Measurements from ENCODE around the gene RWDD1. TPM values are rescaled to one million over a fixed set of nuclear protein-coding genes. Genes with fewer than 3 reads are reported as not detected.

Gene RWDD1
- total and polyA plus RNA-seq, 2 of the 13 experiments (the other 11 are each of a cell fraction or from before 2014, with no cell fraction given) = 27.4 to 67.1 TPM

DNA sequence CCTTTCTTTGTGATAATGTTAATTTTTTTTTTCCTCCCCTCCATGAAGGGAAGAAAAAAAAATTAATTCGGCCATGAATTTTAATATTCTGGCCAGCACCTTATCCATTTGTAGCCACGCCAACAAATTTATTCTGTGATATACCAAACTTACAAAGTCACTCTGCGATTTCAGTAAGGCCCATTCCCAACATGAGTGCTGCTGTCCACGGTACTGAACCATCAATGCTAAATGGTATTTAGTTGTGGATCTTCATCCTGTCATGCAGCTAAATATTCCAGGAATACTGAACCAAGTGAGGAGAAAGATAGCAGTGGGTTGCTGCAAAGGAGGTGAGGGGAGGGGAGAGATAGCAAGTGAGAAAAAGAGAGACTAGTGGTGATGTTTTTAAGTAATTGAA is 25.5 kb downstream of the RWDD1 start (continued):
- TF ChIP-seq, protein P1, sequence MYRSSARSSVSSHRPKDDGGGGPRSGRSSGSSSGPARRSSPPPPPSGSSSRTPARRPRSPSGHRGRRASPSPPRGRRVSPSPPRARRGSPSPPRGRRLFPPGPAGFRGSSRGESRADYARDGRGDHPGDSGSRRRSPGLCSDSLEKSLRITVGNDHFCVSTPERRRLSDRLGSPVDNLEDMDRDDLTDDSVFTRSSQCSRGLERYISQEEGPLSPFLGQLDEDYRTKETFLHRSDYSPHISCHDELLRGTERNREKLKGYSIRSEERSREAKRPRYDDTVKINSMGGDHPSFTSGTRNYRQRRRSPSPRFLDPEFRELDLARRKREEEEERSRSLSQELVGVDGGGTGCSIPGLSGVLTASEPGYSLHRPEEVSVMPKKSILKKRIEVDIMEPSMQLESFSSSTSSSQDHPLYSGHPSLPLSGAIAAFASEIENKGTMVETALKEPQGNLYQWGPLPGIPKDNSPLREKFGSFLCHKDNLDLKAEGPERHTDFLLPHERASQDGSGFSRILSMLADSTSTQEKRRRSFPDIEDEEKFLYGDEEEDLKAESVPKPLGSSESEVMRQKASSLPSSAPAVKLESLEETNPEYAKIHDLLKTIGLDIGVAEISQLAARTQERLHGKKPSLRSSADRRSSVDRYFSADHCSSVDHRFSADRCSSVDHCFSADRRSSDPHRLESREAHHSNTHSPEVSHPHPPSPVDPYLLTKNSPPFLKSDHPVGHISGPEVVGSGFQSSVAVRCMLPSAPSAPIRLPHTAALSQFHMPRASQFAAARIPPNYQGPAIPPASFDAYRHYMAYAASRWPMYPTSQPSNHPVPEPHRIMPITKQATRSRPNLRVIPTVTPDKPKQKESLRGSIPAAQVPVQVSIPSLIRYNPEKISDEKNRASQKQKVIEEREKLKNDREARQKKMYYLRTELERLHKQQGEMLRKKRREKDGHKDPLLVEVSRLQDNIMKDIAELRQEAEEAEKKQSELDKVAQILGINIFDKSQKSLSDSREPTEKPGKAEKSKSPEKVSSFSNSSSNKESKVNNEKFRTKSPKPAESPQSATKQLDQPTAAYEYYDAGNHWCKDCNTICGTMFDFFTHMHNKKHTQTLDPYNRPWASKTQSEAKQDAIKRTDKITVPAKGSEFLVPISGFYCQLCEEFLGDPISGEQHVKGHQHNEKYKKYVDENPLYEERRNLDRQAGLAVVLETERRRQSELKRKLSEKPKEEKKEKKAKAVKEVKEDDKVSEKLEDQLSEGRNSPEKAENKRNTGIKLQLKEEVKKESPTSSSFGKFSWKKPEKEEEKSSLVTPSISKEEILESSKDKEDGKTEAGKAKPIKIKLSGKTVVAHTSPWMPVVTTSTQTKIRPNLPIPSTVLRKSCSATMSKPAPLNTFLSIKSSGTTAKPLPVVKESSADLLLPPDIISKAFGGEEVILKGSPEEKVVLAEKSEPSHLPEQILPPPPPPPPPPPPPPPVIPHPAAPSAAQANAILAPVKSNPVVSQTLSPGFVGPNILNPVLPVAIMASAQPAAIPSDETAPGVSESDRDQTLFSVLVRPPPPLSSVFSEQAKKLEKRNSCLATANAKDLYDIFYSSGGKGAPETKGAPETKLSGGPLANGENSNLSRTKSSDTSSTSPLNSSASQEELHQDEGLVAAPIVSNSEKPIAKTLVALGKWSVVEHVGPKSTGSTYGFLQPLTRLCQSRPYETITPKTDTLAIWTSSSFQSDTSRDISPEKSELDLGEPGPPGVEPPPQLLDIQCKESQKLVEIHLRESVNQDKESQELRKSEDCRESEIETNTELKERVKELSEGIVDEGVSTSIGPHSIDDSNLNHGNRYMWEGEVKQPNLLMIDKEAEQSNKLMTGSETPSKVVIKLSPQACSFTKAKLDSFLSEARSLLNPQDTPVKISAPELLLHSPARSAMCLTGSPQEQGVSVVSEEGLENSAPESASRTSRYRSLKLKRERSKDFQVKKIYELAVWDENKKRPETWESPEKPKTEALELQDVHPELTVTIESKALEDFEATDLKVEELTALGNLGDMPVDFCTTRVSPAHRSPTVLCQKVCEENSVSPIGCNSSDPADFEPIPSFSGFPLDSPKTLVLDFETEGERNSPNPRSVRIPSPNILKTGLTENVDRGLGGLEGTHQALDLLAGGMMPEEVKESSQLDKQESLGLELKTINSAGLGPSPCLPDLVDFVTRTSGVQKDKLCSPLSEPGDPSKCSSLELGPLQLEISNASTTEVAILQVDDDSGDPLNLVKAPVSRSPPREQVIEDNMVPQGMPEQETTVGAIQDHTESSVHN (CRISPR knock-in tag; IDR thresholded peaks at IDR 0.05) = no peak
- TF ChIP-seq REXO4 (CRISPR knock-in tag; IDR thresholded peaks at IDR 0.05; ENCODE audit: borderline replicate concordance) = no peak
- 0 out of 2 replicates have a peak, but pooled peaks have one; percentile 17 for TF ChIP-seq IRF2 (CRISPR knock-in tag; IDR thresholded peaks at IDR 0.05)
- TF ChIP-seq, protein P2, sequence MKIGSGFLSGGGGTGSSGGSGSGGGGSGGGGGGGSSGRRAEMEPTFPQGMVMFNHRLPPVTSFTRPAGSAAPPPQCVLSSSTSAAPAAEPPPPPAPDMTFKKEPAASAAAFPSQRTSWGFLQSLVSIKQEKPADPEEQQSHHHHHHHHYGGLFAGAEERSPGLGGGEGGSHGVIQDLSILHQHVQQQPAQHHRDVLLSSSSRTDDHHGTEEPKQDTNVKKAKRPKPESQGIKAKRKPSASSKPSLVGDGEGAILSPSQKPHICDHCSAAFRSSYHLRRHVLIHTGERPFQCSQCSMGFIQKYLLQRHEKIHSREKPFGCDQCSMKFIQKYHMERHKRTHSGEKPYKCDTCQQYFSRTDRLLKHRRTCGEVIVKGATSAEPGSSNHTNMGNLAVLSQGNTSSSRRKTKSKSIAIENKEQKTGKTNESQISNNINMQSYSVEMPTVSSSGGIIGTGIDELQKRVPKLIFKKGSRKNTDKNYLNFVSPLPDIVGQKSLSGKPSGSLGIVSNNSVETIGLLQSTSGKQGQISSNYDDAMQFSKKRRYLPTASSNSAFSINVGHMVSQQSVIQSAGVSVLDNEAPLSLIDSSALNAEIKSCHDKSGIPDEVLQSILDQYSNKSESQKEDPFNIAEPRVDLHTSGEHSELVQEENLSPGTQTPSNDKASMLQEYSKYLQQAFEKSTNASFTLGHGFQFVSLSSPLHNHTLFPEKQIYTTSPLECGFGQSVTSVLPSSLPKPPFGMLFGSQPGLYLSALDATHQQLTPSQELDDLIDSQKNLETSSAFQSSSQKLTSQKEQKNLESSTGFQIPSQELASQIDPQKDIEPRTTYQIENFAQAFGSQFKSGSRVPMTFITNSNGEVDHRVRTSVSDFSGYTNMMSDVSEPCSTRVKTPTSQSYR (CRISPR knock-in tag; IDR thresholded peaks at IDR 0.05; ENCODE audit: borderline replicate concordance) = no peak
- TF ChIP-seq, protein P3, sequence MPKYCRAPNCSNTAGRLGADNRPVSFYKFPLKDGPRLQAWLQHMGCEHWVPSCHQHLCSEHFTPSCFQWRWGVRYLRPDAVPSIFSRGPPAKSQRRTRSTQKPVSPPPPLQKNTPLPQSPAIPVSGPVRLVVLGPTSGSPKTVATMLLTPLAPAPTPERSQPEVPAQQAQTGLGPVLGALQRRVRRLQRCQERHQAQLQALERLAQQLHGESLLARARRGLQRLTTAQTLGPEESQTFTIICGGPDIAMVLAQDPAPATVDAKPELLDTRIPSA (CRISPR knock-in tag; IDR thresholded peaks at IDR 0.05; ENCODE audit: borderline replicate concordance) = no peak
- TF ChIP-seq ZNF598 (CRISPR knock-in tag; IDR thresholded peaks at IDR 0.05; ENCODE audit: borderline replicate concordance) = no peak
- TF ChIP-seq ZSCAN31 (CRISPR knock-in tag; IDR thresholded peaks at IDR 0.05; ENCODE audit: low read depth) = no peak
- TF ChIP-seq ZNF292 (CRISPR knock-in tag; IDR thresholded peaks at IDR 0.05; ENCODE audit: borderline replicate concordance, low read depth) = no peak
- peak; percentile 35; the same call in 1 of the 2 replicates for TF ChIP-seq JUND (CRISPR knock-in tag; IDR thresholded peaks at IDR 0.05)
- no peak for TF ChIP-seq ZNF670 (CRISPR knock-in tag; IDR thresholded peaks at IDR 0.05; ENCODE audit: borderline replicate concordance)
- no peak for TF ChIP-seq TBP (CRISPR knock-in tag; IDR thresholded peaks at IDR 0.05)
- TF ChIP-seq NR2F1 (CRISPR knock-in tag; IDR thresholded peaks at IDR 0.05) = no peak
- TF ChIP-seq, protein P4, sequence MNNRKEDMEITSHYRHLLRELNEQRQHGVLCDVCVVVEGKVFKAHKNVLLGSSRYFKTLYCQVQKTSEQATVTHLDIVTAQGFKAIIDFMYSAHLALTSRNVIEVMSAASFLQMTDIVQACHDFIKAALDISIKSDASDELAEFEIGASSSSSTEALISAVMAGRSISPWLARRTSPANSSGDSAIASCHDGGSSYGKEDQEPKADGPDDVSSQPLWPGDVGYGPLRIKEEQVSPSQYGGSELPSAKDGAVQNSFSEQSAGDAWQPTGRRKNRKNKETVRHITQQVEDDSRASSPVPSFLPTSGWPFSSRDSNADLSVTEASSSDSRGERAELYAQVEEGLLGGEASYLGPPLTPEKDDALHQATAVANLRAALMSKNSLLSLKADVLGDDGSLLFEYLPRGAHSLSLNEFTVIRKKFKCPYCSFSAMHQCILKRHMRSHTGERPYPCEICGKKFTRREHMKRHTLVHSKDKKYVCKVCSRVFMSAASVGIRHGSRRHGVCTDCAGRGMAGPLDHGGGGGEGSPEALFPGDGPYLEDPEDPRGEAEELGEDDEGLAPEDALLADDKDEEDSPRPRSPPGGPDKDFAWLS (CRISPR knock-in tag; IDR thresholded peaks at IDR 0.05; ENCODE audit: borderline replicate concordance) = no peak
- TF ChIP-seq, protein P5, sequence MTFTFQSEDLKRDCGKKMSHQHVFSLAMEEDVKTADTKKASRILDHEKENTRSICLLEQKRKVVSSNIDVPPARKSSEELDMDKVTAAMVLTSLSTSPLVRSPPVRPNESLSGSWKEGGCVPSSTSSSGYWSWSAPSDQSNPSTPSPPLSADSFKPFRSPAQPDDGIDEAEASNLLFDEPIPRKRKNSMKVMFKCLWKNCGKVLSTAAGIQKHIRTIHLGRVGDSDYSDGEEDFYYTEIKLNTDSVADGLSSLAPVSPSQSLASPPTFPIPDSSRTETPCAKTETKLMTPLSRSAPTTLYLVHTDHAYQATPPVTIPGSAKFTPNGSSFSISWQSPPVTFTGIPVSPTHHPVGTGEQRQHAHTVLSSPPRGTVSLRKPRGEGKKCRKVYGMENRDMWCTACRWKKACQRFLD (CRISPR knock-in tag; IDR thresholded peaks at IDR 0.05; ENCODE audit: borderline replicate concordance) = no peak

All from HepG2 (cell line).